Measurements from ENCODE around the gene LAMP1. TPM values are rescaled to one million over a fixed set of nuclear protein-coding genes. Genes with fewer than 3 reads are reported as not detected.

The LAMP1 gene
- total RNA-seq, 3 donors from 2014 or later (not counting 1 experiment from before 2014, with no cell fraction given): 137 to 168 (median 159) TPM

DNA sequence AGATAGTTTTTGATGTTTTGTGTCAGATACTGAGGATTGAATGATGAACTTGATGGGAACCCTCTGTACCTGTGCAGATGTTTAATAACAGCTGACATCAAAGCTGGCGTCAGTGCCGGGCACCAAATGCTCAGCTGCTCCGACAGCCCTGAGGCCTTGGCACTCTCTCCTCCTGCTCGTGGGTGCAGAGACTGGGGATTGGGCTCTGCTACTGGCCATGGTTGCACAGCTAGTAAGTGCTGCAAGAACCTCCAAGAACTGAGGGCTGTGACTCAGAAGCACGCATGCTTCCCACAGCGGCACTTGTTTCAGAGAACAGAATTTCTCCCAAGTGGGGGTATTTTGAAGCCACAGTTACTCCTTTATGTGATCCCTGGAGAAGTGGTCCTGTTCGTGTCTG lies 5.9 kb downstream of the LAMP1 start:
- no peak overlapping the region for H3K27ac Mint-ChIP-seq
- no peak overlapping the region for H3K4me3 ChIP-seq (ENCODE audit: low read length)
- WGBS (ENCODE audit: insufficient coverage): 91% methylated on average over 7 of the region's 7 CpGs
- no peak overlapping the region for H3K4me3 Mint-ChIP-seq
- no peak for DNase-seq
- no peak for ATAC-seq
- H3K36me3 Mint-ChIP-seq: no peaks in the 10 kb centered on the region
- no peaks in the 10 kb centered on the region for H3K27me3 Mint-ChIP-seq (ENCODE audit: low read depth in 2 of 2)
- no peaks in the 10 kb centered on the region for H3K27me3 ChIP-seq (ENCODE audit: control insufficient read depth, insufficient read depth, low read length)
- H3K27ac ChIP-seq (ENCODE audit: low read length): no peak overlapping the region
- peaks cover 32 to 38% of the 10 kb centered on the region in 2 donors for H3K4me1 Mint-ChIP-seq
- intact Hi-C loops (cut with micrococcal nuclease): no loop called here
- peaks cover 11% of the 10 kb centered on the region for H3K4me1 ChIP-seq (ENCODE audit: control insufficient read depth, insufficient read depth, low read length)
- no peaks in the 10 kb centered on the region for H3K9me3 ChIP-seq (ENCODE audit: control insufficient read depth, insufficient read depth, low read length)
- H3K9me3 Mint-ChIP-seq: no peaks in the 10 kb centered on the region
- peaks cover 3% of the 10 kb centered on the region for H3K36me3 ChIP-seq (ENCODE audit: control insufficient read depth, insufficient read depth, low read length)
- TF ChIP-seq, protein P1, sequence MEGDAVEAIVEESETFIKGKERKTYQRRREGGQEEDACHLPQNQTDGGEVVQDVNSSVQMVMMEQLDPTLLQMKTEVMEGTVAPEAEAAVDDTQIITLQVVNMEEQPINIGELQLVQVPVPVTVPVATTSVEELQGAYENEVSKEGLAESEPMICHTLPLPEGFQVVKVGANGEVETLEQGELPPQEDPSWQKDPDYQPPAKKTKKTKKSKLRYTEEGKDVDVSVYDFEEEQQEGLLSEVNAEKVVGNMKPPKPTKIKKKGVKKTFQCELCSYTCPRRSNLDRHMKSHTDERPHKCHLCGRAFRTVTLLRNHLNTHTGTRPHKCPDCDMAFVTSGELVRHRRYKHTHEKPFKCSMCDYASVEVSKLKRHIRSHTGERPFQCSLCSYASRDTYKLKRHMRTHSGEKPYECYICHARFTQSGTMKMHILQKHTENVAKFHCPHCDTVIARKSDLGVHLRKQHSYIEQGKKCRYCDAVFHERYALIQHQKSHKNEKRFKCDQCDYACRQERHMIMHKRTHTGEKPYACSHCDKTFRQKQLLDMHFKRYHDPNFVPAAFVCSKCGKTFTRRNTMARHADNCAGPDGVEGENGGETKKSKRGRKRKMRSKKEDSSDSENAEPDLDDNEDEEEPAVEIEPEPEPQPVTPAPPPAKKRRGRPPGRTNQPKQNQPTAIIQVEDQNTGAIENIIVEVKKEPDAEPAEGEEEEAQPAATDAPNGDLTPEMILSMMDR (IDR thresholded peaks at IDR 0.05): no peak

GRCh38 chr13:113304121-113304520 lies 7.1 kb downstream of the LAMP1 start:
- Histone ChIP-seq H3K4me1 (ENCODE audit: control insufficient read depth, insufficient read depth, low read length) (peaks cover 3% of the 10 kb centered on the region), H3K9me3 (ENCODE audit: control insufficient read depth, insufficient read depth, low read length) (no peaks in the 10 kb centered on the region), H3K4me3 (ENCODE audit: low read length) (no peak overlapping the region), H3K27me3 (ENCODE audit: control insufficient read depth, insufficient read depth, low read length) (no peaks in the 10 kb centered on the region), H3K36me3 (ENCODE audit: control insufficient read depth, insufficient read depth, low read length) (peaks cover 3% of the 10 kb centered on the region), H3K27ac (ENCODE audit: low read length) (no peak overlapping the region)
- ATAC-seq (no peak), DNase-seq (no peak)
- WGBS (ENCODE audit: insufficient coverage): 91% methylated on average over 7 of the region's 7 CpGs
- Mint-ChIP-seq H3K27me3 (ENCODE audit: low read depth in 2 of 2) (no peaks in the 10 kb centered on the region), H3K36me3 (no peaks in the 10 kb centered on the region), H3K4me1 (peaks cover 24 to 29% of the 10 kb centered on the region in 2 donors), H3K27ac (peak overlapping the region in 1 of 2 donors; percentile 14), H3K9me3 (no peaks in the 10 kb centered on the region), H3K4me3 (no peak overlapping the region)
- TF ChIP-seq, protein P1 (IDR thresholded peaks at IDR 0.05): no peak
- intact Hi-C loops (cut with micrococcal nuclease): no loop called here

- DNase-seq (no peak), ATAC-seq (no peak)
- no peaks in the 10 kb centered on the region for H3K36me3 Mint-ChIP-seq
- H3K4me1 Mint-ChIP-seq: peaks cover 24 to 29% of the 10 kb centered on the region in 2 donors
- H3K27me3 ChIP-seq (ENCODE audit: control insufficient read depth, insufficient read depth, low read length): no peaks in the 10 kb centered on the region
- H3K27ac ChIP-seq (ENCODE audit: low read length): no peak overlapping the region
- H3K4me3 ChIP-seq (ENCODE audit: low read length): no peak overlapping the region
- TF ChIP-seq, protein P1 (IDR thresholded peaks at IDR 0.05): no peak
- no peaks in the 10 kb centered on the region for H3K27me3 Mint-ChIP-seq (ENCODE audit: low read depth in 2 of 2)
- H3K9me3 Mint-ChIP-seq: no peaks in the 10 kb centered on the region
- intact Hi-C loops (cut with micrococcal nuclease): no loop called here
- no peaks in the 10 kb centered on the region for H3K9me3 ChIP-seq (ENCODE audit: control insufficient read depth, insufficient read depth, low read length)
- H3K4me1 ChIP-seq (ENCODE audit: control insufficient read depth, insufficient read depth, low read length): peaks cover 3% of the 10 kb centered on the region
- 74% methylated on average over 7 of the region's 7 CpGs for WGBS (ENCODE audit: insufficient coverage)
- no peak overlapping the region for H3K4me3 Mint-ChIP-seq
- peaks cover 10% of the 10 kb centered on the region for H3K36me3 ChIP-seq (ENCODE audit: control insufficient read depth, insufficient read depth, low read length)
- no peak overlapping the region for H3K27ac Mint-ChIP-seq
Observed at GRCh38 chr13:113305208-113305607, 8.2 kb downstream of the LAMP1 start.

- H3K36me3 Mint-ChIP-seq: peaks cover 7% of the 10 kb centered on the region
- H3K4me1 ChIP-seq (ENCODE audit: control insufficient read depth, insufficient read depth, low read length): peaks cover 3% of the 10 kb centered on the region
- DNase-seq (no peak), ATAC-seq (no peak)
- no peaks in the 10 kb centered on the region for H3K9me3 ChIP-seq (ENCODE audit: control insufficient read depth, insufficient read depth, low read length)
- intact Hi-C loops (cut with micrococcal nuclease): no loop called here
- no peaks in the 10 kb centered on the region for H3K27me3 ChIP-seq (ENCODE audit: control insufficient read depth, insufficient read depth, low read length)
- no peaks in the 10 kb centered on the region for H3K27me3 Mint-ChIP-seq (ENCODE audit: low read depth in 2 of 2)
- H3K27ac ChIP-seq (ENCODE audit: low read length): no peak overlapping the region
- H3K4me3 ChIP-seq (ENCODE audit: low read length): no peak overlapping the region
- TF ChIP-seq, protein P1 (IDR thresholded peaks at IDR 0.05): no peak
- H3K9me3 Mint-ChIP-seq: no peaks in the 10 kb centered on the region
- no peak overlapping the region for H3K27ac Mint-ChIP-seq
- no peak overlapping the region for H3K4me3 Mint-ChIP-seq
- peaks cover 27% of the 10 kb centered on the region for H3K36me3 ChIP-seq (ENCODE audit: control insufficient read depth, insufficient read depth, low read length)
- H3K4me1 Mint-ChIP-seq: peaks cover 24 to 30% of the 10 kb centered on the region in 2 donors
Observed at GRCh38 chr13:113307491-113307890, 10.5 kb downstream of the LAMP1 start.

Data from natural killer cell (primary cell).